Body of pancreas (tissue), 4 donors: ENCODE measurements around the gene STAC. TPM values are rescaled to one million over a fixed set of nuclear protein-coding genes. Genes with fewer than 3 reads are reported as not detected.

ENCODE experiments used
- ATAC-seq: fragments of 150-250 bp; one replicate; pipeline ENCODE4 v1.9.1; 2016
- DNase-seq, 4 donors: peaks; one replicate each; pipeline ENCODE4 v3.0.0-alpha.2; 2019
- H3K27ac ChIP-seq, 4 donors: fragments of 200-600 bp; sonication (generic); 1 replicate in 3 of 4; 2 replicates in 1 of 4; pipeline versions ENCODE4 v1.5.1 to v1.6.1; 2016 to 2019; ENCODE audit warnings: mild to moderate bottlenecking in 1 of 4, mixed read lengths in 1 of 4, moderate library complexity in 1 of 4
- H3K27me3 ChIP-seq, 2 donors: fragments of 200-600 bp; sonication (generic); one replicate each; pipeline ENCODE4 v1.6.0; 2016; ENCODE audit warnings: mild to moderate bottlenecking in 1 of 2
- H3K36me3 ChIP-seq, 2 donors: fragments of 200-600 bp; sonication (generic); replicated peaks in 1 of 2; 2 replicates each; pipeline ENCODE4 v1.5.1; 2016; ENCODE audit warnings: low read depth in 2 of 2; ENCODE audit not compliant: insufficient read depth in 1 of 2
- H3K4me1 ChIP-seq: fragments of 200-600 bp; sonication (generic); one replicate; pipeline ENCODE4 v1.6.0; 2016
- H3K4me3 ChIP-seq, 2 donors: fragments of 200-600 bp; sonication (generic); 1 replicate in 1 of 2; 2 replicates in 1 of 2; pipeline ENCODE4 v1.5.1; 2016 to 2019
- H3K9me3 ChIP-seq, 3 donors: fragments of 200-600 bp; sonication (generic); 1 replicate in 2 of 3; 2 replicates in 1 of 3; pipeline ENCODE4 v1.5.1; 2016
- POLR2A ChIP-seq, 3 donors: fragments of 450-650 bp; IDR thresholded peaks; one replicate each; pipeline ENCODE4 v1.6.1; 2016; ENCODE audit warnings: antibody characterized with exemption in 3 of 3, mild to moderate bottlenecking in 2 of 3
- WGBS, 2 donors: methylation state at CpG; one replicate each; pipeline ENCODE4 v1.1.5; 2017; 5-methylcytosine and 5-hydroxymethylcytosine counted together
- intact Hi-C: fragments of 100-400 bp; cut with DNase I; formaldehyde crosslinking; loops from one replicate; pipeline ENCODE4 v1.15.1; 2023
- total RNA-seq, 2 donors: library from RNA; depleted of rRNA; stranded (reverse); fragments of >200 nt; gene quantifications; one replicate each; pipeline ENCODE4 v1.1.0, GENCODE V29; 2016
- TF ChIP-seq, protein P1 (sequence below), 7 experiments: fragments of 450-650 bp in 4 of 7; fragments of 200-600 bp in 3 of 7; sonication (generic) in 3 of 7; IDR thresholded peaks; one replicate each; pipeline ENCODE4 v1.5.1; 2016 to 2019; ENCODE audit warnings: antibody characterized with exemption in 7 of 7

STAC gene
- total RNA-seq, 2 donors from 2014 or later, result 1.3 TPM; not detected in 1

DNA sequence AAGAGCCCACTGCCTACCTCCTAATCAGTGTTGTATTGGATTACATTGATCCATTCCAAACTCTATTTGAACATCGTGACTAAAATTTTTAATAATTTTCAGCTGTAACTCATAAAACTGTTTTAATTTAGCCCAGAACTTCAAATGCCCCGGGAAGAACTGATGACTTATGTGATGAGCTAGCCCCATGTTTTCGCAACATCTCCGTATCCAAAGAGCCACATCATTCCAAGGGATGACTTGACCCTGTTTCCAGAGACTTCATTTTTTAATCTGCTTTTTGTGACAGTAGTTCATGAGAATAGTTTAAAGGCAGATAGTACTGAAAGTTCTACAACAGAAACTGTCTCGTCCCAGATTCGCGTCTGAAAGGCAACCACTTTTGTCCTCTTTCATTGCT lies 97.4 kb downstream of the STAC start:
- no peak for TF ChIP-seq POLR2A (IDR thresholded peaks at IDR 0.05)
- TF ChIP-seq, protein P1, sequence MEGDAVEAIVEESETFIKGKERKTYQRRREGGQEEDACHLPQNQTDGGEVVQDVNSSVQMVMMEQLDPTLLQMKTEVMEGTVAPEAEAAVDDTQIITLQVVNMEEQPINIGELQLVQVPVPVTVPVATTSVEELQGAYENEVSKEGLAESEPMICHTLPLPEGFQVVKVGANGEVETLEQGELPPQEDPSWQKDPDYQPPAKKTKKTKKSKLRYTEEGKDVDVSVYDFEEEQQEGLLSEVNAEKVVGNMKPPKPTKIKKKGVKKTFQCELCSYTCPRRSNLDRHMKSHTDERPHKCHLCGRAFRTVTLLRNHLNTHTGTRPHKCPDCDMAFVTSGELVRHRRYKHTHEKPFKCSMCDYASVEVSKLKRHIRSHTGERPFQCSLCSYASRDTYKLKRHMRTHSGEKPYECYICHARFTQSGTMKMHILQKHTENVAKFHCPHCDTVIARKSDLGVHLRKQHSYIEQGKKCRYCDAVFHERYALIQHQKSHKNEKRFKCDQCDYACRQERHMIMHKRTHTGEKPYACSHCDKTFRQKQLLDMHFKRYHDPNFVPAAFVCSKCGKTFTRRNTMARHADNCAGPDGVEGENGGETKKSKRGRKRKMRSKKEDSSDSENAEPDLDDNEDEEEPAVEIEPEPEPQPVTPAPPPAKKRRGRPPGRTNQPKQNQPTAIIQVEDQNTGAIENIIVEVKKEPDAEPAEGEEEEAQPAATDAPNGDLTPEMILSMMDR (IDR thresholded peaks at IDR 0.05), result no peak
- H3K4me1 ChIP-seq, result no peaks in the 10 kb centered on the region
- DNase-seq (no peak), ATAC-seq (no peak)
- H3K27ac ChIP-seq, result no peak overlapping the region
- no peak overlapping the region for H3K4me3 ChIP-seq
- H3K27me3 ChIP-seq, result no peaks in the 10 kb centered on the region
- WGBS, 2 donors, result 77 to 80% methylated on average over 7 of the region's 7 CpGs
- no peaks in the 10 kb centered on the region for H3K36me3 ChIP-seq
- no peaks in the 10 kb centered on the region for H3K9me3 ChIP-seq
- intact Hi-C loops, result no loop called here

DNA sequence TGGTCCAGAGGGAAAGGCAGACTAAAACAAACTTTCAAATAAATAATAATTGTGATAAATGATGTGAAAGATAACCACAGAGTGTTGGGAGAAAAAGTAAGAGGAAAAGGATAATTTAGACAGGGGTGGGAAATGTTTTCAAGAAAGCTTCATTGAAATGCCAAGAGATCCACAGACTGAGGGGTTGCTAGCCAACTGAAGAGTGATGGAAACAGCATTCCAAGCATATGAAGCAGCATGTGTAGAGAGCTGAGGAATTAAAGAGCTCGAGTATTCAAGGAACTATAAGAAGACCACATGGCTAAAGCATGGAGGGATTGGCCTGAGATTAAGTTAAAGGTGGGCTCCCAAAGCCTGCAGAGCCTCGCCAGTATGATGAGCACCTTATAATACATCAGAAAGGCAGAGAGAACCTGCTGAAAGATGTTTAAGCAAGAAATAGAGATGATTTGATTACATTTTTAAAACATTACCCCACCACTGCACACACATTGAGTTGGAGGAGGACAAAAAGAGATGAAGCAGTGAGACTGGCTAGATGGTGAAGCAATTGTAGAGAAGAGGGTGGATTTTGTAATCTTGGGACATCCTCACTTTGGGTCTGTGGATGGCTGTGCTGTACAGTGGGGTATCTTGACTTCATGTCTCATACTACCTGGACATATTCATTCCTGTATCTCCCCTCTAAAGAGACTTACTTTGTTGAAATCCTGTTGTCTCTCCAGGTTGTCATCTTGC lies 100.8 kb downstream of the STAC start:
- intact Hi-C loops, result no loop called here
- no peaks in the 10 kb centered on the region for H3K4me1 ChIP-seq
- WGBS, 2 donors, result 29 to 32% methylated on average over 2 of the region's 2 CpGs

DNA sequence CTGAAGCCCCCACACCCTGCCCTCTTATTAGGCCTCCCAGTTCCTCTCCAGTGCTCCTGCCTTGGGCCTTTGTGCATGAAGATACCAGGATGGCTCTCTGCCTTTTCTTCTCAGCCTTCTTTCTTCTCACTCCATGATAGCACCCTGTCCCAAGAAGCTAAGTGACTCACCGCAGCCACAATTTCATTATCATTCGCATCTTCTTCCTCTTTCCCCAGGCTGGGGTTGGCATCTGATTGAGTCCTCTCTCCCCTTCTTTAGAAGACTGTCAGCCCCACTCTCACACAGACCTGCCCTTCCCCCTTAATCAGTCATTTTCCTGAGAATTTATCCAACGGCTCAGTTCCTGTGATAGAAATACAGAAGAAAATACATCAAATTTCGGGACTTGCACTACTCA lies 102.0 kb downstream of the STAC start:
- intact Hi-C loops, result no loop called here
- no peak for DNase-seq
- Histone ChIP-seq H3K9me3 (no peaks in the 10 kb centered on the region), H3K27ac (no peak overlapping the region), H3K4me1 (no peaks in the 10 kb centered on the region), H3K27me3 (no peaks in the 10 kb centered on the region), H3K36me3 (no peaks in the 10 kb centered on the region), H3K4me3 (no peak overlapping the region)
- WGBS, 2 donors, result 70 to 73% methylated on average over 4 of the region's 4 CpGs
- no peak for ATAC-seq
- TF ChIP-seq, protein P1 (IDR thresholded peaks at IDR 0.05), result no peak
- no peak for TF ChIP-seq POLR2A (IDR thresholded peaks at IDR 0.05)

More for the DNA sequence above, 100.8 kb downstream of the STAC start:
- Histone ChIP-seq H3K27ac (no peak overlapping the region), H3K36me3 (no peaks in the 10 kb centered on the region), H3K9me3 (no peaks in the 10 kb centered on the region), H3K4me3 (no peak overlapping the region), H3K27me3 (no peaks in the 10 kb centered on the region)
- no peak for ATAC-seq
- no peak for TF ChIP-seq POLR2A (IDR thresholded peaks at IDR 0.05)
- TF ChIP-seq, protein P1 (IDR thresholded peaks at IDR 0.05), result no peak
- DNase-seq, result no peak

DNA sequence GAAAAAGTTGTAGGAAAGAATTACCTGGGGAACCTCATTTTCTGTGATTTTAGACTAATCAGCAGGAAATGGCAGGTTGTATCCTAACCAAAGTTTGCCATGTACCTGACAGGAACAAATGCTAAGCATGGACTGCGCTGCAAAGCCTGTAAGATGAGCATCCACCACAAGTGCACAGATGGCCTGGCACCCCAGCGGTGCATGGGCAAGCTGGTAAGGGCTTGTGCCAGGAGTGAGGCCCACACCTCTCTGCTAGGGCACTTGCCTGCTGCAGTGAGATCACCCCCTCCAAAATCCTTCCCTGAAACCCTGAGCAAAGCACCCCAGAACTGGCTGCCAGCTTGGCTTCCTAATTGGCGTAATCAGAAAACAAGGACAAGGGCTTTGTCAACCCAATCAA lies 102.6 kb downstream of the STAC start:
- no peaks in the 10 kb centered on the region for H3K4me1 ChIP-seq
- 83 to 90% methylated on average over 3 of the region's 3 CpGs for WGBS, 2 donors
- intact Hi-C loops, result no loop called here
- TF ChIP-seq, protein P1 (IDR thresholded peaks at IDR 0.05), result no peak
- no peak for TF ChIP-seq POLR2A (IDR thresholded peaks at IDR 0.05)
- H3K27me3 ChIP-seq, result no peaks in the 10 kb centered on the region
- no peak for DNase-seq
- H3K9me3 ChIP-seq, result no peaks in the 10 kb centered on the region
- no peak for ATAC-seq
- no peaks in the 10 kb centered on the region for H3K36me3 ChIP-seq
- H3K27ac ChIP-seq, result no peak overlapping the region
- H3K4me3 ChIP-seq, result no peak overlapping the region

DNA sequence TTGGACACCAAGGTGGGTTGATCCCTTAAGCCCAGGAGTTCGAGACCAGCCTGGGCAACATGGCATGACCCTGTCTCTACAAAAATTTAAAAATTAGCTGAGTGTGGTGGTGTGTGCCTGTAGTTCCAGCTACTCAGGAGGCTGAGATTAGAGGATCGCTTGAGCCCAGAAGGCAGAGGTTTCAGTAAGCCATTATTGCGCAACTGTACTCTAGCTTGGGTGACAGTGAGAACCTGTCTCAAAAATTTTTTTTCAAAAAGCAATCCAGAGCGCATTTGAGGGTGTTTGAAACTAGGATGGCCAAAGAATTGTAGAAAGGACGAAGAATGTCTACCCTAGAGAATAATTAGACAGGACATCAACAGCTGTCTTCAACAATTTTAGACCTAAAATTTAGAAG lies 103.4 kb downstream of the STAC start:
- no peaks in the 10 kb centered on the region for H3K27me3 ChIP-seq
- WGBS, 2 donors, result 80 to 81% methylated on average over 5 of the region's 5 CpGs
- no peak overlapping the region for H3K27ac ChIP-seq
- DNase-seq (no peak), ATAC-seq (no peak)
- intact Hi-C loops, result no loop called here
- H3K9me3 ChIP-seq, result no peaks in the 10 kb centered on the region
- no peak overlapping the region for H3K4me3 ChIP-seq
- TF ChIP-seq, protein P1 (IDR thresholded peaks at IDR 0.05), result no peak
- H3K4me1 ChIP-seq, result no peaks in the 10 kb centered on the region
- no peaks in the 10 kb centered on the region for H3K36me3 ChIP-seq
